Retinal pigment epithelial cell (primary cell): ENCODE data around the gene SPACA5B.
"Not testable (repeated sequence)": the region's sequence is repeated elsewhere in the genome, so short reads cannot be mapped to it uniquely, and the experiment has no call there.

ENCODE experiments used
- DNase-seq: peaks from one replicate; pipeline ENCODE4 v3.0.0-alpha.2; 2010; ENCODE audit warnings: low read depth
- H3K4me3 ChIP-seq: 2 replicates; pipeline ENCODE4 v1.5.1; 2011; ENCODE audit warnings: mild to moderate bottlenecking, low read length, control low read depth, moderate library complexity
- CTCF ChIP-seq: conservative IDR thresholded peaks from 2 replicates; pipeline ENCODE4 v1.5.1; 2011; ENCODE audit warnings: low read depth, low read length, control low read depth, inconsistent platforms

The SPACA5B gene

GRCh38 chrX:48130326-48130725 lies at the start of gene SPACA5B:
Gene SPACA5B, plus strand, starts transcription at chrX:48130626. Its CDS starts 62 bp downstream, at chrX:48130688.
- not testable (repeated sequence) for DNase-seq, H3K4me3 ChIP-seq

DNA sequence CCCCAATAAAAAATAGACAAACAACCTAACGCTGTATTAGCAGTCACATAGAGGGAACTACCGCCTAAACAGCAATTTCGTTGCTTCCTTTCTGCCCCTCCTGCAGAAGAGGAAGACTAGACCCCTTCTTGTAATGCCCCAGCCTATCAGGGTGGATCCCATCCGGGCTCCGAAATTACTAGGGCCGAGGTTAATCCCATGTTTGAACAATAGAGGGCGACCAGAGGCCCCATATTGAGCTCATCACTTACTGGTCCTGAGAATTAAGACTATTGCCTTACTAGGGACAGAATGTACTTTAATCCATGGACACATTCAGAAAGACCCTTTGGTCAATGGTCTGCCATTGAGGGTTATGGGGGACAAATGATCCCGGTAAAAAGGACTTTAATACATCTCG lies 47.2 kb upstream of the SPACA5B start:
- H3K4me3 ChIP-seq: no peak overlapping the region
- TF ChIP-seq CTCF: peak; percentile 61
- DNase-seq: no peak

- DNase-seq: no peak
- H3K4me3 ChIP-seq: no peak overlapping the region
- no peak for TF ChIP-seq CTCF
Measured at GRCh38 chrX:48083706-48084105, 46.7 kb upstream of the SPACA5B start.

DNA sequence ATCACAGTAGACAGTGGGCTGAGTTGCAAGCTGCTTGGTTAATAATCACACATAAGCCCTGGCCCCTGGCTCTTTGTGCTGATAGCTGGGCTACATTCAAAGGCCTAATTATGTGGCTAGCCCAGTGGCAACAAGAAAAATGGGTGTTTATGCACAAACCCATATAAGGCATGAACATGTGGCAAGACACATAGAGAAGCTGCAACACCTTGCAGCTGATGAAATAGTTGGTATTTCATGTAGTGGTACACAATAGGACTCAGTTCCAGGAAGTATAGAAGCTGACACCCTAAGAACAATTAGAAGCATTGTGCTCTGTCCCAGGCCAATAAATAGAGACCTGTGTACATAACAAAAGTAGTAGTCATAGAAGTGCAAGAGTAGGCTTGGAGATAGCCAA lies 44.3 kb upstream of the SPACA5B start:
- no peak overlapping the region for H3K4me3 ChIP-seq
- no peak for TF ChIP-seq CTCF
- DNase-seq: no peak

- no peak for DNase-seq
- no peak for TF ChIP-seq CTCF
- H3K4me3 ChIP-seq: no peak overlapping the region
Measured at GRCh38 chrX:48090123-48090522, 40.3 kb upstream of the SPACA5B start.

DNA sequence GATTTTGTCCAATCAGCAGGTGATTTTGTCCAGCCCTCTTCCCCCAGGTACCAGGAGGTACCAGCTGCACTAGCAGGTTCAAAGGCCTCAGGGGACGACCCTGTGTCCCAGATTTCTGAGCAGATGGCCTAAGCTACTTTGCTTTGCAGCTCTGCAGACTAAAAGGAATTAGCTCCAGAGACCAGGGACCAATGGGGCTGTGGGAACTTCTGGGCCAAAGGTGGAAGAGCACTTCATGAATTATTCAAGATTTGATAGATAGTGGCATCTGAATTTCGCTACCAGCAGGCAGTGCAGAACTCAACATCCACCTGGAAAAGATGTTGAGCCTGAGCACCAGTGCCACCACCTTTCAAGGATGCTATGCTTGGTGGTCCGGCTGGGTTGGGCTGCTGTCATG lies 37.9 kb upstream of the SPACA5B start:
- DNase-seq, H3K4me3 ChIP-seq: not testable (repeated sequence)

- no peak for TF ChIP-seq CTCF
Measured at GRCh38 chrX:48101443-48101842, 29.0 kb upstream of the SPACA5B start.

GRCh38 chrX:48102874-48103374 lies 27.5 kb upstream of the SPACA5B start:
- no peak for DNase-seq
- H3K4me3 ChIP-seq: no peak overlapping the region
- TF ChIP-seq CTCF: no peak

More at GRCh38 chrX:48101443-48101842, 29.0 kb upstream of the SPACA5B start:
- H3K4me3 ChIP-seq: no peak overlapping the region
- no peak for DNase-seq
